ENCODE results near the gene ALK. TPM values are rescaled to one million over a fixed set of nuclear protein-coding genes. Genes with fewer than 3 reads are reported as not detected.
"Not testable (repeated sequence)": the region's sequence is repeated elsewhere in the genome, so short reads cannot be mapped to it uniquely, and the experiment has no call there.

Gene ALK
- total RNA-seq, 1 donor from 2014 or later: not detected

- intact Hi-C loops (cut with micrococcal nuclease): no loop called here
- DNase-seq (no peak), ATAC-seq (no peak)
Measured at GRCh38 chr2:29770846-29771245, 150.5 kb downstream of the ALK start.

DNA sequence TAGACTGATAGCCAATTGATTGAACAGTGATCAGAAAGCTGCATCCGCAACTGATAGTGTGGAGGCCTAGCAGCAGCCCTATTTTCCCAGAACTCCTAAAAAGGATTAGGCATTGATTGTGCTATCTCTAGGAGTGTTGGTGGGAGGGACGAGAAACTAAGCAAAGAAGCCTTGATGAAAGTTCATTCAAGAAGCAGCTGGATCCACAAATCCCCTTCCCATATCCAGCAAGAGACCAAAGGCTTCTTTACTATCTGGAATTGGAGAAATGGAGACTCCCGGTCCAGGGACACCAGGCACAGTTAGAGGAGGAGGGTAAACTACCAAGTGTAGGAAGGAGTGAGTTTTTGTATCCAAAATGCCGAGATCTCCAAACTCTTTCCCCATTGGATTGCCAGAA, 151.5 kb downstream of the ALK start:
- ATAC-seq (no peak), DNase-seq (no peak)
- intact Hi-C loops (cut with micrococcal nuclease): no loop called here

- ATAC-seq (no peak), DNase-seq (no peak)
- intact Hi-C loops (cut with micrococcal nuclease): no loop called here
Measured at GRCh38 chr2:29767606-29768335, 153.6 kb downstream of the ALK start.

DNA sequence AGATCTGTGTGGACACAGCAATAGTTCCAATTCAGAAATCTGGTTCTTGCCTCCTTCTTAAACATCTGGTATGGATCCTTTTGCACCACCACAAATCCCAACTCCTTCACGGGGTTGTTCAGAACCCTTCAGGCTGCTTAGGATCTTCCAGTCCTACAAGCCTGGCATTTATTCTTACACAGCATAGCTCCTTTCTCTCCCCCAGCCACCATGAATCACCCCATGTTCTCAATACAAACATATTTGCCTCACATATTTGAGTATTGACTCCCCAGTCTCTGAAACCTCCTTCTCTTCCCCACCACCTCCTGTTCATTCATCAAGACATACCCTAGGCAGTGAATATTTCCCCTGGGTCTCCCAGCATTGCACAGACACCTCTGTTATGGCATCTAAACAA, 155.2 kb downstream of the ALK start:
- no peak for ATAC-seq
- intact Hi-C loops (cut with micrococcal nuclease): no loop called here
- DNase-seq: no peak

GRCh38 chr2:29765721-29766120, 155.7 kb downstream of the ALK start:
- ATAC-seq (no peak), DNase-seq (no peak)
- intact Hi-C loops (cut with micrococcal nuclease): no loop called here

GRCh38 chr2:29763371-29763770, 158.0 kb downstream of the ALK start:
- intact Hi-C loops (cut with micrococcal nuclease): no loop called here
- DNase-seq (no peak), ATAC-seq (no peak)

GRCh38 chr2:29762239-29762638, 159.1 kb downstream of the ALK start:
- DNase-seq (no peak), ATAC-seq (no peak)
- intact Hi-C loops (cut with micrococcal nuclease): no loop called here

DNA sequence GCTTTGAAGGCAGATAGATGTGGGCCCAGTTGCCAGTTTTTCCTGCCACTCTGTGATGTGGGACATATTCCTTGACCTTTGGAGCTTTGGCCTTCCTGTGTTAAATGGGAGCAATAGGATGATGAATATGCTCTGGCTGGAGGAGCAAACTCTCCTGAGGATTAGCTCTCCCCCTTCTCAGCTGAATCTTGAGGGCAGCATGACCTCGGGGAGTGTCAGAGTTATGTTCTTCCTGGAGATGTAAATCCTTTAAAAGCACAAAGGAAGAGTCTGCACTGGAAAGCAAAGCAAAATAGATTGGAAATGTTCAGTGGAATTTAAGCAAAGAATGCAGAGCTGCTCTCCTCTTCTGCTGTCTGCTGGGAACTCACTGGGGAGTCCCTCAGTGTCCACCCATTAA, 160.1 kb downstream of the ALK start:
- intact Hi-C loops (cut with micrococcal nuclease): no loop called here
- DNase-seq (no peak), ATAC-seq (no peak)

- DNase-seq (no peak), ATAC-seq (no peak)
- intact Hi-C loops (cut with micrococcal nuclease): no loop called here
Measured at GRCh38 chr2:29760008-29760407, 161.4 kb downstream of the ALK start.

DNA sequence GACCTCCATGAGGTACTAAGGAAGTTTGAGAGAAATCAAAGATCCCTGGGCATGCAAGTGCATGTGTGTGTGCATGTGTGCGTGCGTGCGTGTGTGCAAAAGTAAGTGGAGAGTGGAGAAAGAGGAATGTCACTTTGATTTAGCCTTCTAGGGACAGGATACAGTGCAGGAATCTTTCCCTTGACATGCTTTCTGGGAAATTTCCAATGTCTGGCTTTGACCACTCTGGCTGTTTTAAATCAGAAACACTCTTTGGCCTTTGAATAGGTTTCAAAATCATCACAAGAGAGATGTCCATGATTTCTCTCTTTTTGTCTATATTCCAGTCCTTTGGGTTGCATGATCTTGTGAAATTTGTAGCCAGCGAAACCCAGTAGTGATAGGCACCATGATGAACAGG, 162.0 kb downstream of the ALK start:
- ATAC-seq (no peak), DNase-seq (no peak)
- intact Hi-C loops (cut with micrococcal nuclease): no loop called here

- DNase-seq (no peak), ATAC-seq (no peak)
- intact Hi-C loops (cut with micrococcal nuclease): no loop called here
Measured at GRCh38 chr2:29755829-29756228, 165.6 kb downstream of the ALK start.

DNA sequence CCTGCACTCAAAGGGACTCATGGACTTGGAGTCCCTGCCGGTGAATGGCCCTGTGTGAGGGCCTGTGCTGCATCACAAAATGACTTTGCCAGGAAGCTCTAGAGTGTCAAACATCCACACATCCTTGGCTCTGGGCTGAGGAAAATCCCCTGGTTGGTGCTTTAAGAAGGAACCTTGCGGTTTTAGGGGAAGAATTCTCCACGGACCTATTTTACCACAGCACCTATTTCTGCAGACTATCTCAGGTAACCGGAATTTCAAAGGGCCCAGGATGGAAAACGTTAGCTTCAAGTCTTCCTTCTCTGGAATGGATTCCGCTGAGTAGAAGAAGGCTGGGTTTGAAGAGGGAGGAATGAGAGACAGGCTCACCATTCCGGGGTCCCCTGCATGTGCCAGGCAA, 166.2 kb downstream of the ALK start:
- ATAC-seq (no peak), DNase-seq (no peak)
- intact Hi-C loops (cut with micrococcal nuclease): no loop called here

- intact Hi-C loops (cut with micrococcal nuclease): no loop called here
- DNase-seq (no peak), ATAC-seq (no peak)
Measured at GRCh38 chr2:29753671-29754444, 167.5 kb downstream of the ALK start.

- DNase-seq (no peak), ATAC-seq (no peak)
- intact Hi-C loops (cut with micrococcal nuclease): no loop called here
Measured at GRCh38 chr2:29751390-29751789, 170.0 kb downstream of the ALK start.

DNA sequence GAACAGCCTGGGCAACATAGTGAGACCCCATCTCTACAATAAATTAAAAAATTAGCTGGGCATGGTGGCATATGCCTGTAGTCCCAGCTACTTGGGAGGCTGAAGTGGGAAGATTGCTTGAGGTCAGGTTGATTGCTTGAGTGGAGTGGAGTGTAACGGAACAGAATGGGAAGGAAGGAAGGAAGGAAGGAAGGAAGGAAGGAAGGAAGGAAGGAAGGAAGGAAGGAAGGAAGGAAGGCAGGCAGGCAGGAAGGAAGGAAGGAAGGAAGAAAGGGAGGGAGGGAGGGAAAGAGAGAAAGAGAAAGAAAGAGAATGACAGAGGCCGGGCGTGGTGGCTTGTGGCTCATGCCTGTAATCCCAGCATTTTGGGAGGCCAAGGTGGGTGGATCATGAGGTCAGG, 170.9 kb downstream of the ALK start:
- intact Hi-C loops (cut with micrococcal nuclease); DNase-seq; ATAC-seq: not testable (repeated sequence)

DNA sequence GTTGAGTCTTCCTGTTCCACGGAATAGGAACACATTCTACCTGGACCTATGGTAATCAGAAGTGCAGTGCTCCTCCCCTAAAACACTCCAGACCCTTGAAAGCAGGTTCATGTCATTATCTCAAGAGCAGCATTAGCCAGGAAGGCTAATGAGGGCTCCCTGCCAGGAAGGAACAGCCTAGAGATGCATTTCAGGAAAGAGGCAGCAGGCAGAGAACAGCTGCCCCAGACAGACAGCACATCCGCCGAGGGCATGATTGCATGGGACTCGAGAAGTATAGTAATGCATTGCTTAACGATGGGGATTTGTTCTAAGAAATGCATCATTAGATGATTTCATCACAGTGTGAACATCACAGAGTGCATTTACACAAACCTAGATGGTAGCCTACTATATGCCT, 171.5 kb downstream of the ALK start:
- intact Hi-C loops (cut with micrococcal nuclease): no loop called here
- DNase-seq: no peak
- ATAC-seq: no peak

DNA sequence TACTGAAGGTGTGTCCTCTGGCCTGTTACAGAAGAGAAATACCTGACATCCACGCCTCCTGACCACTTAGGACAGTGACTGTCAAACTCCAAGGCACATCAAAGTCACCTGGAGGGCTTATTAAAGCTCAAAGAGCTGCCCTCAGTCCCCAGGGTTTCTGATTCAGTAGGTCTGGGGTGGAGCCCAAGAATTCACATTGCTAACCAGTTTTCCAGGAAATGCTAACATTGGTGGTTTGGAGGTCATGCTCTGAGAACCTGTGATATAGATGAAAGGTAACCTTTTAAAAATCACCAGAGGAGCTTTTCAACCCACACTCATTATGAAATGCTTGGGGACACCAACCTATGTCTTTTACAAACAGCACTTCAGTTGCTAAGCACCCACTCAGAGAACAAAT, 172.3 kb downstream of the ALK start:
- DNase-seq: no peak
- ATAC-seq: no peak
- intact Hi-C loops (cut with micrococcal nuclease): no loop called here

GRCh38 chr2:29747786-29748470, 173.5 kb downstream of the ALK start:
- ATAC-seq: no peak
- intact Hi-C loops (cut with micrococcal nuclease): no loop called here
- DNase-seq: no peak

GRCh38 chr2:29744976-29745375, 176.4 kb downstream of the ALK start:
- intact Hi-C loops (cut with micrococcal nuclease): no loop called here
- no peak for ATAC-seq

DNA sequence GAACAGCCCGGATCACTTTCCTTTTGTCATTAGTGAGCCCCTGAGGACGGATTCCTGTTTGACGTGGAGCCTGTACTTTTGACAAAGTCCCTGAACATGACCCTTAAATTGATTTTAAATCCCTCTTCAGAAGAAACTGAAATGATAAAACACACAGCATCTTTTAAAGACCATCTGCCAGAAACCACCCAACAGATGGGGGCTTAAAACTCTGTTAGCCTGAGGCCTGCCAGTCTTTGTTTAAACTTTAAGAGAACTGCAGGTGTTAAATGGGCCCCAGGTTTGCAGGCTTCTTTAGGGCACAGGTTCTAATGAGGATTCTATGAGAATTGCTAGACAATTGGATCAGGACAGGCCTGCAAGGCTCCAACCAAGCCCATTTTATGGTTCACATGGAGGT, 177.9 kb downstream of the ALK start:
- ATAC-seq (no peak), DNase-seq (no peak)
- intact Hi-C loops (cut with micrococcal nuclease): no loop called here

More at GRCh38 chr2:29744976-29745375, 176.4 kb downstream of the ALK start:
- DNase-seq: no peak

Data from left ventricle myocardium superior (tissue), 1 donor.